Cardiac fibroblast (primary cell): ENCODE data around the gene CMTR1.

Experiments used
- DNase-seq, 2 donors: peaks; one replicate each; pipeline versions ENCODE4 v3.0.0 to v3.0.0-alpha.2; 2010; ENCODE audit warnings: low read depth in 2 of 2
- H3K4me3 ChIP-seq, 2 donors: replicated peaks in 1 of 2; 1 replicate in 1 of 2; 2 replicates in 1 of 2; pipeline ENCODE4 v1.5.1; 2011; ENCODE audit warnings: low read depth in 2 of 2, low read length in 2 of 2, mild to moderate bottlenecking in 2 of 2, moderate library complexity in 1 of 2
- CTCF ChIP-seq: IDR thresholded peaks from one replicate; pipeline ENCODE4 v1.5.1; 2011; ENCODE audit warnings: low read depth, mild to moderate bottlenecking, low read length, inconsistent platforms

CMTR1 gene

DNA sequence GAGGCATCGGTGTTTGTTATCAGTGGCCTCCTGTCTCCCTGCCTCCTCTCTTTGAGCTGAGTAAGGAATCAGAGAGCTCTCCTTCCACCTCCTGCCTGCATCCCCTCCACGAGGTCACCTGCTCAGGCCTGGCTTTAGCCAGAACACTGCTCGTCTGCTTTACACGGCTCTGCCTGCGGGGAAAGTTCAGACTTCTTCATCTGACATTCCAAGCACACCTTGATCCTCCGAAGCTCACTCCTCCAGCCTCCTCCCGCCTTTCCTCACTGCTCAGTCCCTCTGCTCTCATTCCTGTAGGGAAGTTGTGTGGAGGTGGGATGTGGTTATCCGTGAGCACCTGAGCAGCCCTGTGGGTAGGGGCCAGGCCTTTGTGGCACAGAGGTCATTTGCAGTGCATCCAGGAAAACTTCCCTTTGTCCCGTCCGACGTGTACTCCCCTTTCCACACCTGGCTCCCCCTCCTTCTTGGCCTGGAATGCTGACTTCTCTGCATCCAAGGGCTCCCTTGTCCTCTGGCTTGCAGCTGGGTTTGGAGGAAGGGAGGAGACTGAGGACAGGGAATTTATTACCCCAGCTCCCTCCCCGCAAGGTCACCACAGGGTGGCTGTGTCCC, 79.5 kb downstream of the CMTR1 start:
- no peak for TF ChIP-seq CTCF
- DNase-seq: no peak
- no peak overlapping the region for H3K4me3 ChIP-seq

- no peak overlapping the region for H3K4me3 ChIP-seq
- no peak for TF ChIP-seq CTCF
- no peak for DNase-seq
Observed at GRCh38 chr6:37513155-37513554, 80.1 kb downstream of the CMTR1 start.

DNA sequence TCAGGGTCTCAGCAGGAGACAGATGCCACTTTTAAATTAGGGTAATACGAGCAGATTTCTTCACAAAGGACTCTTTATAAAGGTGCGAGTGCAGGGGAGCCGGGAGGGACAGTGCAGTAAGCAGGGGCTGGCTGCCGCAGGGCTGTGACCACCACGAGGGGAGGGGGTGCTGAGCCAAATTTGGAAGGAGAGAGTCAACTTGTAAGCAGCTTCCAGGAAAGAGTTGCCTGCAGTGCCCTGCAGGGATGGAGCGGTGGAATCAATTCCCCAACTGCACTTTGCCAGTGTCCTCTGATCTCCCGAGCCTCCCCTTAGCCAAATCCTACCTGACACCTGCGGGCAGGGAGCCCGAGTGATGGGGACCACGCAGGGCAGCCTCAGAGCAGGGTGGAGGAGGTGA, 80.6 kb downstream of the CMTR1 start:
- no peak for TF ChIP-seq CTCF
- H3K4me3 ChIP-seq: no peak overlapping the region
- DNase-seq: no peak

DNA sequence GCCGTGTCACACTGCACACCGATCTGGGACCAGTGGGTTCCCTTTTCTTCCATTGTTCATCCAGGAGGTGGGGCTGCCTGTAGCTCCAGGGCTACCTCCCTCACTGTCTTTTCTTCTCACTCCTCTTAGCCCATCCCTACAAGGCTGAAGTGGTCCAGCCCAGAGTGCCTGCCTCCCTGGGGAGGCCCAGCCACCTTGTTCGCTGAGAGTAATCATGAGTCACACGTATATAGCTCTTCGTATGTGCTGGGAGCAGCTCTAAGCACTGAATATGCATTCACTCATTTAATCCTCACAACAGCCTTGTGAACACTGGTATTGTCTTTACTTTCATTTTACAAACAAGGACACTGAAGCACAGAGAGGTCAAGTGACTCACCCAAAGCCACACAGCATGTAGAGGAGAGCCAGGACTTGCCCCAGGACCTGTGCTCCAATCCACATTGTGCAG, 81.3 kb downstream of the CMTR1 start:
- peak in 1 of 2 donors; percentile 77 for DNase-seq
- H3K4me3 ChIP-seq: no peak overlapping the region
- TF ChIP-seq CTCF: no peak

GRCh38 chr6:37514837-37515236, 81.8 kb downstream of the CMTR1 start:
- no peak for DNase-seq
- TF ChIP-seq CTCF: no peak
- no peak overlapping the region for H3K4me3 ChIP-seq

- no peak for TF ChIP-seq CTCF
Observed at GRCh38 chr6:37515712-37516075, 82.7 kb downstream of the CMTR1 start.

More at GRCh38 chr6:37515712-37516075, 82.7 kb downstream of the CMTR1 start:
- DNase-seq: no peak
- H3K4me3 ChIP-seq: no peak overlapping the region
